CD4-positive, alpha-beta T cell treated with Interleukin-2 at 100 ng/mL for 4 hours (primary cell): ENCODE results near the gene RPP25L.
A peak's percentile ranks its signal among the peaks of the same experiment; 100 is the strongest.

Experiments
- DNase-seq: peaks from one replicate; pipeline ENCODE4 v3.0.0-alpha.2; 2020; ENCODE audit warnings: low spot score

RPP25L gene

GRCh38 chr9:34611251-34611810 lies 566 bp downstream of the RPP25L start:
- DNase-seq = no peak

- no peak for DNase-seq
Measured at GRCh38 chr9:34610434-34611206, 1.3 kb downstream of the RPP25L start.

DNA sequence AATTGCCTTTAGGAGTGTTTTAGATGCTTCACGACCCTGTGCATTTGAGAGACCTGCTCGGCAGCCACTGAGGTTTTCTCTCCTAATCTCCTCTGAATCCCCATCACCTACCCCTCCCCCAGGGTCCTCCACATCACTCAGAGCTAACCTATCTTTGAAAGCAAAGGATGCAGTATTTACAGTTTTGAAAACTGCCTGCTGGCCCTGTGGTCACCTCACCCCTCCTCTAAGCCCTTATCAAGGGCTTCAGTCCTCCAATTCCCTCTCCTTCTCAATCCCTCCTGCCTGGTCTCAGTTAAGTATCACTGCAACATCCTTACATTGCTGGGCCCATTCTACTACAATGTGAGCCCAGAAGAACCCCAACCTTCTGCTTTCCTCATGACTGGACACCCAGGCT lies 4.6 kb downstream of the RPP25L start:
- no peak for DNase-seq

DNA sequence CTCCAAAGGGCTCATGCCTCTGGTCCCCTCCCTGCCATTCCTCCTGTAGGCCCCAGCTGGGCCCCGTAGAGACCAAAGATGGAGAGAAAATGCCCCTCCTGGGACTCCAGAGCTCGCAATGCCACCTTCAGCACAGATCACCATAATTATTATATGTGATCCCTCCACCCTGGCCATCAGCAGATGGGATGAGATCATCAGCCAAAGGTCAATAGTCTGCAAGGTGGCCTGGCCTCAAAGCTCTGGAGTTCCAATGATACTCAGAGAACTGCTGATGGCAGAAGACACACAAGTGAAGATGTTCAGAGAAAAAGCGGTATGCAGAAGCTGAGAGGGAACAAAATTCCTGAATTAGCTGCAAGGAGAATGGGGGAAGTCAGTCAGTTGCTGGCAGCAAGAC lies 5.0 kb downstream of the RPP25L start:
- DNase-seq = no peak

DNA sequence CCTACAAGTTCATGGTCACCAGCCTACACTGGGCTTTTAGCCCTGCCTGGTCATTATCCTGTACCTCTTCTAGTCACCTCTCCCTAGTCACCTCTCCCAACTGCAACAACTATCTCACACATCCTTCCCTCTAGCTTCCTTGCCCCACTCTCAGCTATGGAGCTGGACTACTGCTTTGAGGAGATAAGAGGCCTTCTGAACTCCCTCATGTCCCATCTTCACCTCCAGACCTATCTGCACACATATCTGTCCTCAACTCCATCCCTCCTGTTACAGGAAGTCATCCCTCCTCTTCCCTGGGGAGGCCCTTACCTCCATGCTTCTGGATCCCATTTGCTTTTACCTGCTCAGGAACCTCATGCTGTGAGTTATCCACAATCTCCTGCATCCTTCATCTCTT lies 5.7 kb downstream of the RPP25L start:
- DNase-seq = no peak

DNA sequence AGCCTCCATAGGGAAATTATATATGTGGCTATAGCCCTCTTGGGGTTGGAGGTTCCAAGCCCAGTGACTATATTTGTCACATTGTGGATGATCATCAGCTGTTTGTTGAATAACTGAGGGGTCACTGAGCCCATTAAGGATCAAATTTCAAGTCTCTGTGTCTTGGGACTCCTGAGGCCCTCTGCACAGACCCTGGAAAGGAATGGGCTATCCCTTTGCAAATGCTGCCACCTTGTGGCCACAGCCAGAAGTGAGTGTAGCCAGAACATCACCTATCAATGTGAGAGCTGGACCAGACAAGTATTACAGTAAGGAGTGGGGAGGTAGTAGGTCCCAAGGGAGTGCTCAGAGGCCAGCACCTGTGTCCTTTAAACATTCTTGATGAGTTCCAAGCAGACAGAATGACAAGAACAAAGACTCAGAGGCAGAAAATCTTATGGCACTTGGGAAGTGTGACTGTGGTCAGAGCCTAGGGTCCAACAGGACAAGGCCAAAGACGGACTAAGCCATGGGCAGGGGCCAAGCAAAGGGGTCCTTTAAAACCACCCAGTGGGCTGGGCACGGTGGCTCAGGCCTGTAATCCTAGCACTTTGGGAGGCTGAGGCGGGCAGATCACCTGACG lies 8.2 kb downstream of the RPP25L start:
- DNase-seq = peak; percentile 85

- no peak for DNase-seq
Measured at GRCh38 chr9:34601937-34602573, 9.8 kb downstream of the RPP25L start.

- no peak for DNase-seq
Measured at GRCh38 chr9:34600908-34601307, 11.0 kb downstream of the RPP25L start.

DNA sequence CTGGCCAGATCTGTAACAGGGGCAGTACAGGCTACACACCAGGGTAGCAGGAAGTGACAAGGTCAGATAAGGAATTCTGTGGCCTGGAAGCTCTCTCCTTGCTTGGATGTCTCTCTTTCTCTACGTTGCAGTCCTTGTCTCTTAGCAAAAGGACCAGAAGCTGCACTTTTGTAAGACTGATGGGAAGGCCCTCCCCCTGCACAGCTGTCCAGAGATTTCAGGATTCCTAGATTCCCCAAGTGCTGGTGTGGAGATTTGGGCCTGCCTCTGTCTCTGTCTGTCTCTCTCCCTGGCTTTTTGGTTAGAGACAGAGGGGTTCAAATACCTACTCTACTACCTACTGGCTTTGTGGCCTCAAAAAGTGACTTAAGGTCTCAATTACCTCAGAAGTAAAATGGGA lies 12.4 kb downstream of the RPP25L start:
- DNase-seq = no peak

GRCh38 chr9:34594177-34594576 lies 17.7 kb downstream of the RPP25L start:
- DNase-seq = no peak

DNA sequence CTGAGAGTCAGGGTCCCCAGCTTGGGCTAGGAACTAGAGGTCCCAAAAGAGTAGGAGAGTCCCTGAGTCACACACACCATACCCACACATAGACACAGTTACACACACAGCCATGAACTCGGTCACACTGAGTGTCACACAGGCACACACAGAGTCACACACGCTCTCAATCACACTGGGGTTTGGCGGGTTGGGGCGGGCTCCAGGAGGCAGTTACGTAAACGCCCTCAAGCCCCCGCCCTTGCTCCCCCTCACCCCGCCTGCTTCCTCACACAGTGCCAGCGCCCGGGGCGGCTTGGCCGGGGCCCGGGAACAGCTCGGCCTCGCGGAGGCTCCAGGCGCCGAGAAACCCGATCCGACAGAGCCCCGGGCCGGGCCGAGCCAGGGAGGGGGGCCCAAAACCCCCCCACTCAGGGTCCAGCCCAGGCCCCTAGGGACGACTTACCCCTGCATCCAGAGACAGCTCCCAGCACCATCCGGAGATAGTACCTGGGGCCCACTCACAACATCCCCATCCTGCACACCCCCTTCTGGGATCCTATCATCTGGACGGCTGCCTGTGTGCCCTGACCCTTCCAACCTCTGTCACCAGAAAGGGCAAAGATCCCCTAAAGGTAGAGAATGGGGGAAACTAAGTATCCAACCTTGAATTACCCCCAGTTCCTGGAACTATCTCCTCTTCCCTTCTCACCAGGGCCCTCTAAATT lies 18.8 kb downstream of the RPP25L start:
- no peak for DNase-seq

DNA sequence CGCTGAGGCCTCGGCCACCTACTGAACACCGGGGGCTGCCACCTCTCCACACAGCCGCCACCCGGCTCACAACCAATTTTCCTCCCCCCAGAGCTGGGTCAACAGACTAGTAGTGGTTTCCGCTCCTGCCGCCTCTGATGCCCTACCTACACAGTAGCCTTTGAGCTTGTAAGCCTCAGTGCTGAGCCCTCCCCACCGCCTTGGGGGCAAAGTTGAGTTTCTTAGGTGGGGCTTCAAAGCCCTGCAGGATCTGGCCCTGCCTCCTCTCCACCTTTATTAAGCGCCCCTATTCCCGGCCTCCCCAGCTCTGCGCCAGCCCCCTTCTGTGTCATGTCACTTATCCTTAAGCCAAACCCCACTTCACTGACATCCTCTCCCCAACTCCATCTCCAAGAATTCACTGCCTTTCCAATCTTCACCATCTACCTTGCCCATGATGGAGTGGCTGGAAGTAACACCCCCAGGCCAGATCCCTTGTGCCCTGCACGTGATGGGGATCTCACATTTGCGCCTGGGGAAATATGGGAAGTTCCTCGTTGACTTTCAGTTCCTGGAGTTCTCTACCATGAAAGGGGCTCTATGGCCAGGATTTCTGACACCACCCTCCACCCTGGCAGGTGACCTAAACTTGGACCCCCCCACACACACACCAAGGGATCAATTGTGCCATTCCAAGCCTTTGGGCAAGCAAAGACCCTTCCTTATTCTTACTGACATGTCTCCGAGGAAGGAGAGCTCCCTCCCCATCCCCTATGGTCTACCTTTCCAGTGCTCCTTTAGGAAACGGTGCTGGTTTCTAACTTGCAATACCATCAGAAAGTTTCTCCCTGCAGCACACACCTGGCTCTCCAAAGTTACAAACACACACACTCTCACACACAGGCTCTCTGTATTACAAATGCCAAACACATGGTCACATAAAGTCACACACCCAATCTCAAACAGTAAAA lies 19.7 kb downstream of the RPP25L start:
- DNase-seq = no peak

DNA sequence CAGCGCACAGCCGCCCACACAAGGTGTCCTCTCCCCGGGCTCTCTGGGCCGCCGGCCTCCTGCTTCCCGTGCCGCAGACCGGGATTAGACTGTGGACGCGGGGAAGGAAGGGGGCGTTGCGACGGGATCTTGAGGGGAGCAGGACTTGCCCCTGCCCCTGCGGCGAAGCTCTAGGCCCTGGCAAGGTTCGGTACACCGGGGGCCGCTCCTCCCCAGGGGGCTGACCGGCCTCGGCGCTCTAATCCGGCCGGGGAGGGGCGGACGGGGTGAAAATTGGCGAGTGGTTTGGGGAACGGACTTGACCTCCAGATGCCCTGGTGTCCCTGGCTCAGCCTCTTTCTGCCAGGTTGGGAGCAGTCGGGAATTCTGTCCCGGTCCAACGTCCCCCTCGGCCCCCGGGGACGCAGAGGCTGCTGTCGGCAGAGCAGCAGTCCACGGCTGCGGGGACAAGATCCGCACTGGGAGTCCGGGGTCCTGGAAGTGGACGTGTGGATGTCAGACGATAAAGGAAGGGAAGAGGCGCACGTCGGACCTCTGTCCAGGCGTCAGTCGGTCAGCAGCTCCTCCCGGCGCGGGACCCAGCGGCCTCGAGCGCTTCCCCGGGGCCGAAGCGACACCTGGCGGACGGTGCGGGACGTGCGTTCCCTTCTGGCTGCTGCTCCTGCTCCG lies 20.5 kb downstream of the RPP25L start:
- DNase-seq = peak; percentile 75

GRCh38 chr9:34590381-34591247 lies 21.3 kb downstream of the RPP25L start:
- no peak for DNase-seq

DNA sequence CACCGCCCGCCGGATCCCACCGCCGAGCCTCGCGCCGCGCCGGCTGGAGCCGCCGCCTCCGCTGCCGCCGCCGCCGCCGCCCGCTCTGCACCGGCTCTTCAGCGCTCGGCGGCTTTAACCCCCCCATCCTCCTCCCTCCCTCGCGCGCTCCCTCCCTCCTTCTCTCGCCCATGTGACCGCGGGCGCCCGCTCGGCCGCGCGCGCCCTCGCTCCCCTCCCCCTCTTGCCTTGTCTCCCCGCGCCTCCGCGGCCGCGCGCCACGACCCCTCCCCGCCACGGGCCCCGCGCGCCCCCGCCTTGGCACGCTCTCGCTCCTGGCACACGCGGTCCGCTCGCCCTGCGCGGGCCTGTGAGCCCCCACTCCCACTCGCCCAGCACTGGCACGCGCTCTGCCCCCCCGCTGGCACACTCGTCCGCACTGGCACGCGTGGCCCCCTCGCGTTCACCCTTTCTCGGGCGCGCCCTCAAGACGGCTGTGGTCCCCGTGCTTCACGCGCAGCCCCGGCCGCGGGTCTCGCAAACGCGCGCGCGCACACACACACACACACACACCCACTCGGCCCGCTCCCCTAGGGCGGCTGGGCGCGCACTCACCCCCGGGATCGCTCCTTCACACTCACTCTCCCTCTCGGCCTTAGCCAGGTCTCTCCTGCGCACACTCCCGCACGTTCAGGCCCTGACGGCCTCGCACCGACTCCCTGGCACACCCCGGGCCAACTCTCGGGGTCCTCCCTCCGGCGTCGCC lies 22.1 kb downstream of the RPP25L start, which contains the start of gene CNTFR:
Gene CNTFR (minus strand): TSS at position 89 of the 745 bp plus-strand sequence. CDS start 20,743 bp downstream, outside the sequence.
- no peak for DNase-seq

DNA sequence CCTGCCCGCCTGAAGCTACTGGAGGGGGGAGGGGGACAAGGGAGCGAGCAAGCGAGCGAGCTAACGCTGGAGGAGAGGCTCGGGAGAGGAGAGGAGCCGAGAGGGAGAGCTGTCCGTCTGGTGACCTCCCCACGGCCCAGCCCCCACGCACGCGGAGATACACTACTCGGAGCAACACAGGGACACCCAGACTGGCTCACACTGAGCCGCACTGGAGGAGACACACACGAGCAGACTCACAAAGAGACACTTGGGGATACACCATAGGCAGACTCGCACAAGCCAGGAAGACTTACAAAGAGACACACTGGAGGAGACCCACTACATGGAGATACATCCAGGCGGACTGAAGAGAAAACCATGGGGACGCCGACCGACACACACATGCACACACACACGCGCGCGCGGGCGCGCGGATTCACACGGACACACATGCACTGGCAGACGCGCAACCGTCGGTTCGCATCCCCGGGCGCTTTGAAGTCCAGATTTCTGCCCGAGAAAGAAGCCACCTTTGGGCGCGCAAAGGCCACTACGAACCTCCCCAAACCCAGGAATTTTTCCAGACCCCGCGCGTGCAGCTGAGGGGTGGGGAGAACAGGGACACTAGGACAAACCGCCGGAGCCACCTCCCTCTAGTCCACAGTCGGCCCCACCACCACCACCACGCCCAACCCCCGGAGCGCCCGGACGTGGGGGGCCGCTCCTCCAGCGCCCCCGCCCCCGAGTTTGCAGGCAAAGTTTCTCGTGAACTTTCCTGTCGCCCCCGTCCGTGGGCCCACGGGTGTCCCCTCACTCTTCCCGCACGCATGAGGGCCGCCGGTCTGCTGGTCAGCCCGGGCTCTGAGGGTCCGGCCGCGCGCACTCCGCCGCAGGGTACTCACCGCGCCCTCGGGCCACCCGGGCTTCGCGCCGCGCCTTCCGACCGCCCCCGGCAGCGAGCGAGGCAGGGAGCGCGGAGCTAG lies 22.9 kb downstream of the RPP25L start:
- no peak for DNase-seq

DNA sequence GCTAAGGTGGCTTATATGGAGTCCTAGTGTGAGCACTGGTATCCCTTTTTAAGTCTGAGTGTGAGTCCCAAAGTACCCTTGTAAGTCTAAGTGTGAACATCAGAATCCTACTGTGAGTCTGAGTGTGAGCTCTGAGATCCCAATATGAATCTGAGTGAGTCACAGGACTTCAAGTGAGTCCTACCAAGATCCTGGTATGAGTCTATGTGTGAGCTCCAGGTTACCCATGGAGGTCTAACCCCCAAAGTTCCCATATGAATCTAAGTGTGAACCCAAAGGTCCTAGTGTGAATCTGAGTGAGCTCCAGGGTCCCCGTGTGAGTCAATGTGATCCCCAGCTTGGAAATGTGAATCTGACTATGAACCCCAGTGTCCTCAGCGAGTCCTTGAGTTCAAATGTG lies 24.6 kb downstream of the RPP25L start:
- no peak for DNase-seq
